NB4 (cell line): Measurements from ENCODE around the gene CBLN3.

Experiments used
- TF ChIP-seq, protein P1 (sequence below): IDR thresholded peaks from one replicate; pipeline ENCODE4 v1.5.1; 2012; ENCODE audit warnings: low read depth, low read length
- TF ChIP-seq, protein P2 (sequence below): IDR thresholded peaks from 2 replicates; pipeline ENCODE4 v1.6.1; 2011; ENCODE audit warnings: low read depth, low read length

DNA sequence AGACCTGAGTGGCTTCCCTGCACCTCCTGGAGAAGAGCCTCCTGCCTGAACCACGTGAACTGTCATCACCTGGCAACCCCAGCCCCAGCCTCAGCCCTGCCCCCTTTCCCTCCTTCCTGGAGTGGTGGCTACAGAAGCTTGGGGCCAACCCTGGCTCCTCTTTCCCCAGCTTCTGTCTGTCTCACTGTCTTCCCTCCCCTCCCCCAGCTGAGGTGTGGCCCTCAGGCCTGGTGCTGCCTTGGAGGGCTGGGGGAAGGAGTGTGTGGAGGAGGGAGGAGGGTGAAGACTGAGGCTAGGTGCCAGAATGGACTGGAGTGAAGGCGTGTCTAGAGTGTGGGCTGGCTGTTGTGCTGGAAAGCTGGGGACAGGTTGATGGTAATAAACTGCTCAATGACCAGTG is 51.8 kb downstream of the CBLN3 start:
- TF ChIP-seq, protein P1, sequence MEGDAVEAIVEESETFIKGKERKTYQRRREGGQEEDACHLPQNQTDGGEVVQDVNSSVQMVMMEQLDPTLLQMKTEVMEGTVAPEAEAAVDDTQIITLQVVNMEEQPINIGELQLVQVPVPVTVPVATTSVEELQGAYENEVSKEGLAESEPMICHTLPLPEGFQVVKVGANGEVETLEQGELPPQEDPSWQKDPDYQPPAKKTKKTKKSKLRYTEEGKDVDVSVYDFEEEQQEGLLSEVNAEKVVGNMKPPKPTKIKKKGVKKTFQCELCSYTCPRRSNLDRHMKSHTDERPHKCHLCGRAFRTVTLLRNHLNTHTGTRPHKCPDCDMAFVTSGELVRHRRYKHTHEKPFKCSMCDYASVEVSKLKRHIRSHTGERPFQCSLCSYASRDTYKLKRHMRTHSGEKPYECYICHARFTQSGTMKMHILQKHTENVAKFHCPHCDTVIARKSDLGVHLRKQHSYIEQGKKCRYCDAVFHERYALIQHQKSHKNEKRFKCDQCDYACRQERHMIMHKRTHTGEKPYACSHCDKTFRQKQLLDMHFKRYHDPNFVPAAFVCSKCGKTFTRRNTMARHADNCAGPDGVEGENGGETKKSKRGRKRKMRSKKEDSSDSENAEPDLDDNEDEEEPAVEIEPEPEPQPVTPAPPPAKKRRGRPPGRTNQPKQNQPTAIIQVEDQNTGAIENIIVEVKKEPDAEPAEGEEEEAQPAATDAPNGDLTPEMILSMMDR: no peak
- TF ChIP-seq, protein P2, sequence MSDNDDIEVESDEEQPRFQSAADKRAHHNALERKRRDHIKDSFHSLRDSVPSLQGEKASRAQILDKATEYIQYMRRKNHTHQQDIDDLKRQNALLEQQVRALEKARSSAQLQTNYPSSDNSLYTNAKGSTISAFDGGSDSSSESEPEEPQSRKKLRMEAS: no peak
